Tibial nerve (tissue), 3 donors: ENCODE results near the gene POM121C.
"Not testable (repeated sequence)": the region's sequence is repeated elsewhere in the genome, so short reads cannot be mapped to it uniquely, and the experiment has no call there.

Experiments
- CTCF ChIP-seq, 5 experiments: fragments of 200-600 bp in 3 of 5; fragments of 450-650 bp in 2 of 5; sonication (generic) in 3 of 5; IDR thresholded peaks; one replicate each; pipeline ENCODE4 v1.5.1; 2016 to 2019; ENCODE audit warnings: antibody characterized with exemption in 5 of 5, mild to moderate bottlenecking in 3 of 5, moderate library complexity in 2 of 5
- POLR2A ChIP-seq, 2 donors: fragments of 450-650 bp; IDR thresholded peaks; one replicate each; pipeline ENCODE4 v1.6.1; 2017; ENCODE audit warnings: antibody characterized with exemption in 2 of 2, mild to moderate bottlenecking in 2 of 2, moderate library complexity in 2 of 2

- TF ChIP-seq CTCF, POLR2A (IDR thresholded peaks at IDR 0.05): not testable (repeated sequence)
Observed at GRCh38 chr7:75421798-75422710, 64.0 kb downstream of the POM121C start.
